T-helper 17 cell (primary cell): ENCODE data around the gene PCDHGC4. TPM values are rescaled to one million over a fixed set of nuclear protein-coding genes. Genes with fewer than 3 reads are reported as not detected.
A peak's percentile ranks its signal among the peaks of the same experiment; 100 is the strongest.

Source experiments
- ATAC-seq: fragments of 150-1000 bp; cut with Tn5 transposase; 2 replicates; pipeline ENCODE4 v1.10.0; 2021; ENCODE audit warnings: mild to moderate bottlenecking, moderate library complexity
- DNase-seq, 3 donors: peaks; one replicate each; pipeline versions ENCODE4 v3.0.0 to v3.0.0-alpha.2; 2020 to 2021
- H3K9me3 ChIP-seq: one replicate; pipeline ENCODE4 v1.7.0; 2013; ENCODE audit warnings: low read length, mild to moderate bottlenecking; ENCODE audit not compliant: control insufficient read depth, poor library complexity, severe bottlenecking
- H3K27ac Mint-ChIP-seq: one replicate; pipeline ENCODE4 v1.8.0; 2022; ENCODE audit warnings: mild to moderate bottlenecking, moderate library complexity, mixed read lengths
- H3K27me3 Mint-ChIP-seq: one replicate; pipeline ENCODE4 v1.8.0; 2022; ENCODE audit warnings: mixed read lengths
- H3K36me3 Mint-ChIP-seq: one replicate; pipeline ENCODE4 v1.8.0; 2022; ENCODE audit warnings: low read depth, mixed read lengths
- H3K4me1 Mint-ChIP-seq: one replicate; pipeline ENCODE4 v1.8.0; 2022; ENCODE audit warnings: mild to moderate bottlenecking, mixed read lengths
- H3K4me3 Mint-ChIP-seq: one replicate; pipeline ENCODE4 v1.8.0; 2022; ENCODE audit warnings: mild to moderate bottlenecking, moderate library complexity, mixed read lengths
- total RNA-seq, 4 donors: library from RNA in 2 of 4; stranded (reverse) in 2 of 4; gene quantifications; one replicate each; pipeline ENCODE4 v1.2.3 and lab custom pipeline; 2022 to 2026

Gene PCDHGC4
- total RNA-seq, 2 donors from 2014 or later = not detected

- peaks cover 12% of the 10 kb centered on the region for H3K4me1 Mint-ChIP-seq
- H3K4me3 Mint-ChIP-seq = no peak overlapping the region
- H3K9me3 ChIP-seq = no peaks in the 10 kb centered on the region
- H3K27ac Mint-ChIP-seq = no peak overlapping the region
- ATAC-seq (no peak), DNase-seq (no peak)
- H3K36me3 Mint-ChIP-seq = peaks cover 5% of the 10 kb centered on the region
- H3K27me3 Mint-ChIP-seq = no peaks in the 10 kb centered on the region
Measured at GRCh38 chr5:141533897-141534296, 49.1 kb downstream of the PCDHGC4 start.

DNA sequence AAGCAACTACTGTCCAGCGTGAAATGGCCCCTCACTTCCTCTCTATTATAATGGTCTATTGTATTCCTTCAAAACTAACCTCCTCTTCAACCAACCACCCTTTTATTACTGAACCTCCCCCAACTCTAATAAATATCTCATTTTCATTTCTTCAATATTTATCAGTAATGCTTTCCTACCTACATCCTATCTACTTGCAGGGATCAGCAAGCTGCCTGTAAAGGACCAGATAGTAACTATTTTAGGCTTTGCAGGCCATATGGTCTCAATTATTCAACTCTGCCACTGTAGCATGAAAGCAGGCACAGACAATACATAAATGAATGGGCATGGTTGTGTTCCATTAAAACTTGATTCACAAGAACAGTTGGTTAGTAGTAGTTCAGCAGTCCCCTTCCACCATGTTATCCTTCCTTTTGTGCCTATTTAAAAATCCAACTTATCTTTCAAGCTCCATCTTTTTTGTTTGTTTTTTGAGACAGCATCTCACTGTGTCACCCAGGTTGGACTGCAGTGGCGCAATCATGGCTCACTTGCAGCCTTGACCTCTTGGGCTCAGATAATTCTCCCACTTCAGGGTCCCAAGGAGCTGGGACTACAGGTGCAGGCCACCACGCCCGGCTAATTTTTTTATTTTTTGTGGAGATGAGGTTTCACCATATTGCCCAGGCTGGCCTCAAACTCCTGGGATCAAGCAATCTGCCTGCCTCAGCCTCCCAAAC is 49.8 kb downstream of the PCDHGC4 start:
- no peaks in the 10 kb centered on the region for H3K9me3 ChIP-seq
- no peak for ATAC-seq
- Mint-ChIP-seq H3K27ac (peak overlapping the region; percentile 81), H3K4me3 (no peak overlapping the region), H3K4me1 (peaks cover 13% of the 10 kb centered on the region), H3K36me3 (peaks cover 5% of the 10 kb centered on the region), H3K27me3 (no peaks in the 10 kb centered on the region)
- no peak for DNase-seq

Other genes with a start within 250 kb of the PCDHGC4 start
- under 1 TPM in 1 of 2 donors, not detected in 1; 0.10 TPM for gene PCDHB15, start 239.6 kb upstream of the PCDHGC4 start, total RNA-seq
- gene SLC25A2, start 181.0 kb upstream of the PCDHGC4 start, total RNA-seq = under 1 TPM; 0.65 to 0.70 TPM
- 10 to 100 TPM; 74.4 to 90.7 TPM for gene TAF7, start 164.2 kb upstream of the PCDHGC4 start, total RNA-seq
- gene PCDHGA1, start 154.5 kb upstream of the PCDHGC4 start, total RNA-seq = not detected
- gene PCDHGA2, start 146.3 kb upstream of the PCDHGC4 start, total RNA-seq = not detected
- under 1 TPM in 1 of 2 donors, not detected in 1; 0.22 TPM for gene PCDHGA3, start 141.2 kb upstream of the PCDHGC4 start, total RNA-seq
- gene PCDHGB1, start 134.9 kb upstream of the PCDHGC4 start, total RNA-seq = under 1 TPM in 1 of 2 donors, not detected in 1; 0.13 TPM
- gene PCDHGA4, start 130.0 kb upstream of the PCDHGC4 start, total RNA-seq = under 1 TPM in 1 of 2 donors, not detected in 1; 0.12 TPM
- under 1 TPM; 0.44 to 0.45 TPM for gene PCDHGB2, start 125.0 kb upstream of the PCDHGC4 start, total RNA-seq
- gene PCDHGA5, start 120.9 kb upstream of the PCDHGC4 start, total RNA-seq = under 1 TPM in 1 of 2 donors, not detected in 1; 0.16 TPM
- under 1 TPM; 0.13 to 0.32 TPM for gene PCDHGB3, start 114.8 kb upstream of the PCDHGC4 start, total RNA-seq
- gene PCDHGA6, start 111.1 kb upstream of the PCDHGC4 start, total RNA-seq = under 1 TPM; 0.10 to 0.40 TPM
- under 1 TPM in 1 of 2 donors, not detected in 1; 0.25 TPM for gene PCDHGA7, start 102.3 kb upstream of the PCDHGC4 start, total RNA-seq
- under 1 TPM; 0.08 to 0.10 TPM for gene PCDHGB4, start 97.3 kb upstream of the PCDHGC4 start, total RNA-seq
- under 1 TPM in 1 of 2 donors, not detected in 1; 0.05 TPM for gene PCDHGA8, start 92.4 kb upstream of the PCDHGC4 start, total RNA-seq
- under 1 TPM; 0.26 to 0.35 TPM for gene PCDHGB5, start 87.1 kb upstream of the PCDHGC4 start, total RNA-seq
- gene PCDHGA9, start 82.3 kb upstream of the PCDHGC4 start, total RNA-seq = not detected
- gene PCDHGB6, start 77.0 kb upstream of the PCDHGC4 start, total RNA-seq = under 1 TPM; 0.10 to 0.20 TPM
- under 1 TPM; 0.10 to 0.18 TPM for gene PCDHGA10, start 72.0 kb upstream of the PCDHGC4 start, total RNA-seq
- not detected for gene PCDHGB7, start 67.4 kb upstream of the PCDHGC4 start, total RNA-seq
- gene PCDHGA11, start 64.0 kb upstream of the PCDHGC4 start, total RNA-seq = not detected
- gene PCDHGA12, start 54.5 kb upstream of the PCDHGC4 start, total RNA-seq = not detected
- gene PCDHGC3, start 9.1 kb upstream of the PCDHGC4 start, total RNA-seq = not detected
- not detected for gene PCDHGC5, start 4.1 kb downstream of the PCDHGC4 start, total RNA-seq
- 100 to 1,000 TPM; 256 to 327 TPM for gene DIAPH1, start 134.0 kb downstream of the PCDHGC4 start, total RNA-seq
- 10 to 100 TPM; 67.7 to 79.2 TPM for gene HDAC3, start 151.8 kb downstream of the PCDHGC4 start, total RNA-seq
- gene RELL2, start 152.0 kb downstream of the PCDHGC4 start, total RNA-seq = 10 to 100 TPM; 17.2 to 17.8 TPM
- gene FCHSD1, start 166.4 kb downstream of the PCDHGC4 start, total RNA-seq = 10 to 100 TPM; 77.6 to 82.2 TPM
- 1 to 10 TPM; 1.3 to 3.2 TPM for gene ARAP3, start 197.2 kb downstream of the PCDHGC4 start, total RNA-seq